A549 (cell line): ENCODE measurements around the gene CDC5L. TPM values are rescaled to one million over a fixed set of nuclear protein-coding genes. Genes with fewer than 3 reads are reported as not detected.

ENCODE experiments used
- ATAC-seq, 2 experiments: fragments of 200-7000 bp in 1 of 2; fragments of >200 bp in 1 of 2; cut with Nextera tagmentation in 1 of 2; cut with Tn5 transposase in 1 of 2; 3 replicates each; pipeline versions ENCODE4 v1.8.0 to v1.9.1; 2018 to 2020; ENCODE audit warnings: mild to moderate bottlenecking in 1 of 2, moderate library complexity in 1 of 2
- CTCF ChIA-PET: fragments of 300-600 bp; sonication (Branson Sonifier 250); formaldehyde crosslinking; extraction: SDS; loops from one replicate; lab custom pipeline; 2021; ENCODE audit warnings: antibody characterized with exemption, inconsistent platforms; lab: Yijun Ruan, JAX
- POLR2A ChIA-PET: fragments of 350-600 bp; formaldehyde crosslinking; extraction: SDS; loops from one replicate; lab custom pipeline; 2021; ENCODE audit warnings: antibody characterized with exemption, inconsistent platforms; lab: Yijun Ruan, JAX
- DNase-seq, 2 experiments: peaks; one replicate each; pipeline versions ENCODE4 v3.0.0 to v3.0.0-alpha.2; 2011 to 2016; ENCODE audit warnings: low read depth in 1 of 2, low spot score in 1 of 2
- FAIRE-seq: peaks from 2 replicates; lab custom pipeline; 2011; peaks lifted over from hg19 to GRCh38; lab: Jason Lieb, UNC
- H3K27ac ChIP-seq, 2 experiments: fragments of >200 bp; sonication (Bioruptor Twin); formaldehyde crosslinking; 3 replicates each; pipeline ENCODE4 v1.5.1; 2016 to 2017
- H3K4me1 ChIP-seq: fragments of >200 bp; sonication (Bioruptor Twin); formaldehyde crosslinking; 3 replicates; pipeline ENCODE4 v1.6.1; 2016
- H3K4me2 ChIP-seq: fragments of >200 bp; sonication (Bioruptor Twin); formaldehyde crosslinking; 3 replicates; pipeline ENCODE4 v1.6.1; 2016
- H3K4me3 ChIP-seq: fragments of >200 bp; sonication (Bioruptor Twin); formaldehyde crosslinking; 3 replicates; pipeline ENCODE4 v1.5.1; 2016
- H3K9me3 ChIP-seq: fragments of >200 bp; sonication (Bioruptor Twin); formaldehyde crosslinking; 3 replicates; pipeline ENCODE4 v1.6.1; 2016
- CBX2 ChIP-seq: fragments of 200-600 bp; sonication (generic); IDR thresholded peaks from 2 replicates; pipeline ENCODE4 v1.6.1; 2016; ENCODE audit warnings: low read depth, mild to moderate bottlenecking, borderline replicate concordance
- CHD4 ChIP-seq: fragments of 200-600 bp; sonication (generic); IDR thresholded peaks from 2 replicates; pipeline ENCODE4 v1.6.1; 2016; ENCODE audit warnings: antibody characterized with exemption, mild to moderate bottlenecking, borderline replicate concordance
- EHF ChIP-seq: fragments of 250-450 bp; sonication (Bioruptor Pico); IDR thresholded peaks from 2 replicates; pipeline ENCODE4 v1.5.0; 2020; ENCODE audit warnings: mild to moderate bottlenecking
- EHMT2 ChIP-seq: fragments of 200-600 bp; sonication (generic); IDR thresholded peaks from 2 replicates; pipeline ENCODE4 v1.6.1; 2016; ENCODE audit warnings: antibody characterized with exemption, low read depth, mild to moderate bottlenecking, moderate library complexity
- EP300 ChIP-seq, 2 experiments: fragments of >200 bp; sonication (Bioruptor Twin); formaldehyde crosslinking; IDR thresholded peaks; 2 replicates in 1 of 2; 3 replicates in 1 of 2; pipeline ENCODE4 v1.6.1; 2016 to 2017
- FOSL2 ChIP-seq, 2 experiments: fragments of 450-650 bp in 1 of 2; fragments of >200 bp in 1 of 2; sonication (Bioruptor Twin) in 1 of 2; formaldehyde crosslinking; IDR thresholded peaks; 2 replicates each; pipeline versions ENCODE4 v1.5.0 to v1.6.1; 2016 to 2020; ENCODE audit warnings: mild to moderate bottlenecking in 1 of 2, moderate library complexity in 1 of 2
- HOXA7 ChIP-seq: fragments of 250-450 bp; sonication (Bioruptor Pico); IDR thresholded peaks from 2 replicates; pipeline ENCODE4 v1.5.0; 2020; ENCODE audit warnings: mild to moderate bottlenecking, moderate library complexity
- JUN ChIP-seq, 2 experiments: fragments of >200 bp; sonication (Bioruptor Twin); formaldehyde crosslinking; IDR thresholded peaks; 2 replicates in 1 of 2; 3 replicates in 1 of 2; pipeline ENCODE4 v1.6.1; 2016 to 2017
- JUNB ChIP-seq: fragments of >200 bp; sonication (Bioruptor Twin); formaldehyde crosslinking; IDR thresholded peaks from 2 replicates; pipeline ENCODE4 v1.6.1; 2016
- MAZ ChIP-seq: fragments of 150-350 bp; IDR thresholded peaks from 2 replicates; pipeline ENCODE4 v1.6.1; 2014; ENCODE audit warnings: antibody characterized with exemption, low read depth, low read length, borderline replicate concordance
- NPAS2 ChIP-seq: fragments of 250-450 bp; sonication (Bioruptor Pico); IDR thresholded peaks from 2 replicates; pipeline ENCODE4 v1.8.0; 2022; ENCODE audit warnings: mild to moderate bottlenecking, moderate library complexity, borderline replicate concordance
- POLR2AphosphoS2 ChIP-seq: conservative IDR thresholded peaks from 2 replicates; pipeline ENCODE4 v1.6.1; 2012; ENCODE audit warnings: low read length, improper control_type of control experiment, inconsistent platforms
- RAD21 ChIP-seq, 2 experiments: fragments of >200 bp in 1 of 2; sonication (Bioruptor Twin) in 1 of 2; formaldehyde crosslinking in 1 of 2; IDR thresholded peaks in 1 of 2; conservative IDR thresholded peaks in 1 of 2; 2 replicates in 1 of 2; 3 replicates in 1 of 2; pipeline ENCODE4 v1.6.1; 2012 to 2018; ENCODE audit warnings: inconsistent platforms in 1 of 2
- RCOR1 ChIP-seq: fragments of 150-350 bp; IDR thresholded peaks from 2 replicates; pipeline ENCODE4 v1.6.1; 2014; ENCODE audit warnings: antibody characterized with exemption, low read length, low read depth
- RFX5 ChIP-seq: fragments of 450-650 bp; IDR thresholded peaks from 2 replicates; pipeline ENCODE4 v1.7.1; 2014; ENCODE audit warnings: antibody characterized with exemption, mild to moderate bottlenecking, moderate library complexity
- SREBF2 ChIP-seq: fragments of 450-650 bp; IDR thresholded peaks from 2 replicates; pipeline ENCODE4 v1.6.1; 2014; ENCODE audit warnings: mild to moderate bottlenecking, moderate library complexity
- TFCP2L1 ChIP-seq: fragments of 250-450 bp; sonication (Bioruptor Pico); IDR thresholded peaks from 2 replicates; pipeline ENCODE4 v1.5.0; 2021; ENCODE audit warnings: mild to moderate bottlenecking
- ZC3H11A ChIP-seq: fragments of 450-650 bp; IDR thresholded peaks from 2 replicates; pipeline ENCODE4 v1.6.1; 2014; ENCODE audit warnings: antibody characterized with exemption, mild to moderate bottlenecking
- ZFP36 ChIP-seq: fragments of 450-650 bp; IDR thresholded peaks from 2 replicates; pipeline ENCODE4 v1.6.1; 2014; ENCODE audit warnings: borderline replicate concordance; ENCODE audit not compliant: partially characterized antibody
- ZNF302 ChIP-seq: fragments of 250-450 bp; sonication (Bioruptor Pico); IDR thresholded peaks from 2 replicates; pipeline ENCODE4 v1.9.0; 2021; ENCODE audit warnings: inconsistent platforms, mild to moderate bottlenecking, moderate library complexity
- WGBS: methylation state at CpG from one replicate; pipeline ENCODE4 v1.1.6; 2017; ENCODE audit errors: missing lambda C conversion rate; 5-methylcytosine and 5-hydroxymethylcytosine counted together
- polyA plus RNA-seq, 4 experiments: library from polyadenylated mRNA; depleted of rRNA in 3 of 4; stranded (reverse); fragments of >200 nt; fragmentation: RNase III in 1 of 4; extraction: RNeasy Plus Mini Kit Qiagen cat#74134 plus additional on column Dnase treatment in 1 of 4; gene quantifications; 2 replicates in 3 of 4; 3 replicates in 1 of 4; pipeline ENCODE4 v1.2.3, GENCODE V29; 2011 to 2017
- TF ChIP-seq, protein P1 (sequence below): IDR thresholded peaks from 2 replicates; pipeline ENCODE4 v1.6.1; 2012; ENCODE audit warnings: low read depth, borderline replicate concordance
- TF ChIP-seq, protein P2 (sequence below): fragments of >200 bp; sonication (Bioruptor Twin); formaldehyde crosslinking; IDR thresholded peaks from 2 replicates; pipeline ENCODE4 v1.6.1; 2016
- TF ChIP-seq, protein P3 (sequence below): fragments of >200 bp; sonication (Bioruptor Twin); formaldehyde crosslinking; IDR thresholded peaks from 3 replicates; pipeline ENCODE4 v1.6.1; 2016

Gene CDC5L
- polyA plus RNA-seq, 2 of the 4 experiments (the other 2 are of a cell fraction): 12.8 to 20.5 TPM

DNA sequence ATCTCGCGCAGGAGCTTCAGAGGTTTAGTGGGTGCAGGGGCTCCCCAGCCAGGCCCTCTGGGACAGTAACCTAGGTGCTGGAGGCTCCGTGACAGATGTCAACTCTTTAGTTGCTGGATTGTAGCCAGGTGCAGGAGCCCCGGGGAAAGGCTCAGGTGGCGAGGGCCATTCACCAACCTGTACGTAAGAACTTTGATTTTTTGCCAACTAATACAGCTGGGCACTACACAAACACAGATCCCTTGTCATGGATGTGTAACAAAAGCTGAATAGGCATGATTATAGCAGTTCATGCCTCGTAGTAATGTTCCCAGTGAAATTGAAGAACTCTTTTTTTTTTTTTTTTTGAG is 82.6 kb downstream of the CDC5L start:
- peak in 1 of 2 experiments; percentile 44; a peak in 1 of 6 replicates for ATAC-seq
- Histone ChIP-seq H3K4me2 (no peak overlapping the region; the same call in 2 of the 3 replicates), H3K27ac (no peak overlapping the region), H3K9me3 (no peaks in the 10 kb centered on the region), H3K4me3 (no peak overlapping the region), H3K4me1 (peaks cover 7% of the 10 kb centered on the region; the same call in 2 of the 3 replicates)
- ChIA-PET POLR2A (no interaction called here), CTCF (interaction anchor here (0.7 to 10.0 kb wide), 15 partner anchors 8 to 347 kb away, joined by 3 to 85 read pairs (median 3); no protein-coding TSS in a partner anchor)
- TF ChIP-seq, protein P1, sequence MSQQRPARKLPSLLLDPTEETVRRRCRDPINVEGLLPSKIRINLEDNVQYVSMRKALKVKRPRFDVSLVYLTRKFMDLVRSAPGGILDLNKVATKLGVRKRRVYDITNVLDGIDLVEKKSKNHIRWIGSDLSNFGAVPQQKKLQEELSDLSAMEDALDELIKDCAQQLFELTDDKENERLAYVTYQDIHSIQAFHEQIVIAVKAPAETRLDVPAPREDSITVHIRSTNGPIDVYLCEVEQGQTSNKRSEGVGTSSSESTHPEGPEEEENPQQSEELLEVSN: no peak
- TF ChIP-seq, protein P2, sequence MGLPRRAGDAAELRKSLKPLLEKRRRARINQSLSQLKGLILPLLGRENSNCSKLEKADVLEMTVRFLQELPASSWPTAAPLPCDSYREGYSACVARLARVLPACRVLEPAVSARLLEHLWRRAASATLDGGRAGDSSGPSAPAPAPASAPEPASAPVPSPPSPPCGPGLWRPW: no peak
- FAIRE-seq: no peak
- DNase-seq: no peak
- 53% methylated on average over 7 of the region's 7 CpGs for WGBS

DNA sequence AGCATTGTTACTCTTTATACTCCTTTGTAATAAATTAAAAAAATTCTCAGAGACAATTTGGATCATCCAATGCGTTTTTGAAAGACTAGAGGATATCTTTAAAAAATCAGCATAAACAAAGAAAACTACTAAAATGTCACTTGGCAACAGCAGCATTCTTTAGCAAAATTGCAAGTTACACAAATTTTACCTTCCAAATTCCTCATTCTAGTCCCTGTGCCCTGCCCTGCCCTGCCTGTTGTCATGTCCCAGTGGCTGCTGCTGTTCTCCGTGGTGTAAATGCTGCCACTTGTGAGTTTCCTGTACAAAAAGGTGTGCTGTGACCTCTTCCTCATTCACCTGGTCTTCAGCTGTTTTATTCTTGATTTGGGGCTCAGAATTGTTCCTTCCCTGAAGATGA is 83.2 kb downstream of the CDC5L start:
- FAIRE-seq: no peak
- ATAC-seq: no peak
- no peak for DNase-seq
- 66% methylated on average over 2 of the region's 2 CpGs for whole genome bisulfite sequencing
- peaks cover 11% of the 10 kb centered on the region; the same call in 2 of the 3 replicates for H3K4me1 ChIP-seq
- H3K4me3 ChIP-seq: no peak overlapping the region
- CTCF ChIA-PET: interaction anchor here (0.7 to 10.0 kb wide), 11 partner anchors 8 to 347 kb away, joined by 3 to 85 read pairs (median 3); no protein-coding TSS in a partner anchor
- no peak overlapping the region for H3K4me2 ChIP-seq
- POLR2A ChIA-PET: no interaction called here
- H3K27ac ChIP-seq: no peak overlapping the region
- H3K9me3 ChIP-seq: no peaks in the 10 kb centered on the region
- TF ChIP-seq JUN (IDR thresholded peaks at IDR 0.05) (no peak), EHMT2 (no peak), EP300 (IDR thresholded peaks at IDR 0.05) (no peak), ZNF302 (CRISPR knock-in tag) (no peak), FOSL2 (IDR thresholded peaks at IDR 0.05) (no peak), FOSL2 (CRISPR knock-in tag; IDR thresholded peaks at IDR 0.05) (no peak), RCOR1 (no peak), MAZ (no peak), ZFP36 (no peak), RAD21 (conservative IDR thresholded peaks at IDR 0.05 in 1 of 2, IDR thresholded peaks at IDR 0.05 in 1 of 2) (no peak), JUNB (no peak), ZC3H11A (no peak)
- TF ChIP-seq, protein P3, sequence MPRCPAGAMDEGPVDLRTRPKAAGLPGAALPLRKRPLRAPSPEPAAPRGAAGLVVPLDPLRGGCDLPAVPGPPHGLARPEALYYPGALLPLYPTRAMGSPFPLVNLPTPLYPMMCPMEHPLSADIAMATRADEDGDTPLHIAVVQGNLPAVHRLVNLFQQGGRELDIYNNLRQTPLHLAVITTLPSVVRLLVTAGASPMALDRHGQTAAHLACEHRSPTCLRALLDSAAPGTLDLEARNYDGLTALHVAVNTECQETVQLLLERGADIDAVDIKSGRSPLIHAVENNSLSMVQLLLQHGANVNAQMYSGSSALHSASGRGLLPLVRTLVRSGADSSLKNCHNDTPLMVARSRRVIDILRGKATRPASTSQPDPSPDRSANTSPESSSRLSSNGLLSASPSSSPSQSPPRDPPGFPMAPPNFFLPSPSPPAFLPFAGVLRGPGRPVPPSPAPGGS: no peak

DNA sequence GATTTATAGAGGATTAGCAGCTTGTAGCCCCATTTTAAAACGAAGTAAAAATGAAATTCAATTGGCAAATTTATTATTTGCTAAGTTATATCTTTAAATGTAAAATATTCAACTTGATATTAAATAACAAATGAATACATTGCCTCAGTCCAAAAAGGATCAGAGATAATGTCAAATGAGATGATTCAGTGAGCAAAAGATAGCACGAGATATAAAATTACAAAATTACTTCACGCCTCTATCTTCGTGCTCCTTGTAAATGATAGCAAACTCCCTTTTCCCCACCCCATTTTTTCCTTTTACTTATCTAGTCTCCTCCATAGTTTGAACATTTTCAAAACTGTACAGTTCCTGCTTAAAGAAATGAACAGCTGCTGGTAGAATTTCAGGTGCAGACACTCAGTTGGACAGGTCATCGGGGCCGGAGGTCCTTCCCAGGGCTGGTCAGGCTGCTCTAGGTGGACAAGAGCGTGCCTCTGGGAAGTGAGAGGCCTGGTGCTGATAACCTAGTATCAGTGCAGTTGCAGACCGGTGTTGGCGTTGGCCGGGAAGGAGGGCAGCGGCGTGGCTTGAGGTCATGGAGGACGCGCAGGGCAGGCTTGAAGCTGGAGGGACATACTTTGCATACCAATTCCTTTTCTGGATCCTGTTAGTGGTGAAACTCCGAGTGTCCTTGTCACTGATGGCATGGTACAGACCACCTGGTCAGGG is 83.9 kb downstream of the CDC5L start:
- ATAC-seq: no peak
- Histone ChIP-seq H3K4me3 (no peak overlapping the region), H3K9me3 (no peaks in the 10 kb centered on the region), H3K4me2 (no peak overlapping the region)
- TF ChIP-seq CHD4: no peak
- no peak for TF ChIP-seq POLR2AphosphoS2
- no peak for TF ChIP-seq SREBF2
- no peak for TF ChIP-seq EHF (CRISPR knock-in tag)
- TF ChIP-seq NPAS2 (CRISPR knock-in tag): no peak
- TF ChIP-seq TFCP2L1 (CRISPR knock-in tag): no peak
- TF ChIP-seq, protein P3: no peak
- no peak for TF ChIP-seq CBX2
- no peak for TF ChIP-seq HOXA7 (CRISPR knock-in tag)
- no peak for TF ChIP-seq RFX5
- TF ChIP-seq, all 56 proteins: peak for 0
- ChIA-PET POLR2A (no interaction called here), CTCF (interaction anchor here (1.3 to 10.0 kb wide), 2 partner anchors 9 to 13 kb away, joined by 3 to 85 read pairs; no protein-coding TSS in a partner anchor)
- no peak for FAIRE-seq
- 73% methylated on average over 15 of the region's 15 CpGs for WGBS
- Histone ChIP-seq H3K4me1 (peaks cover 16% of the 10 kb centered on the region; the same call in 2 of the 3 replicates), H3K27ac (no peak overlapping the region)
- no peak for DNase-seq
